Upper lobe of right lung (tissue), 1 donor: ENCODE data around the gene TRIM7. TPM values are rescaled to one million over a fixed set of nuclear protein-coding genes. Genes with fewer than 3 reads are reported as not detected.
A peak's percentile ranks its signal among the peaks of the same experiment; 100 is the strongest.

ENCODE experiments used
- ATAC-seq: fragments of 200-7000 bp; cut with Tn5 transposase; one replicate; pipeline ENCODE4 v1.9.1; 2020; ENCODE audit warnings: mild to moderate bottlenecking, moderate library complexity
- DNase-seq: peaks from one replicate; pipeline ENCODE4 v3.0.0-alpha.2; 2020
- H3K27ac ChIP-seq: fragments of 200-600 bp; one replicate; pipeline ENCODE4 v1.8.0; 2022
- H3K27me3 ChIP-seq: fragments of 200-600 bp; one replicate; pipeline ENCODE4 v1.8.0; 2022; ENCODE audit warnings: mild to moderate bottlenecking
- H3K36me3 ChIP-seq: fragments of 200-600 bp; one replicate; pipeline ENCODE4 v1.8.0; 2022
- H3K4me1 ChIP-seq: fragments of 200-600 bp; one replicate; pipeline ENCODE4 v1.8.0; 2022
- H3K4me3 ChIP-seq: fragments of 200-600 bp; one replicate; pipeline ENCODE4 v1.8.0; 2022; ENCODE audit warnings: mild to moderate bottlenecking
- H3K9me3 ChIP-seq: fragments of 200-600 bp; one replicate; pipeline ENCODE4 v1.8.0; 2022
- CTCF ChIP-seq: fragments of 200-600 bp; IDR thresholded peaks from one replicate; pipeline ENCODE4 v1.8.0; 2022; ENCODE audit warnings: antibody characterized with exemption
- intact Hi-C: fragments of 100-400 bp; cut with DNase I; formaldehyde crosslinking; loops from one replicate; pipeline ENCODE4 v1.11.0; 2022
- total RNA-seq: library from RNA; stranded (reverse); fragmentation: NEBNext Ultra II Directional; extraction: Animal tissue kit (Norgen Biotek cat#: 25700); gene quantifications from one replicate; pipeline ENCODE4 v1.2.1, GENCODE V29; 2021
- donor health status: DM: no; HTN: yes; CAD: no; lungs with severe emphysema.

The TRIM7 gene
- total RNA-seq, 1 donor from 2014 or later = 4.9 TPM

DNA sequence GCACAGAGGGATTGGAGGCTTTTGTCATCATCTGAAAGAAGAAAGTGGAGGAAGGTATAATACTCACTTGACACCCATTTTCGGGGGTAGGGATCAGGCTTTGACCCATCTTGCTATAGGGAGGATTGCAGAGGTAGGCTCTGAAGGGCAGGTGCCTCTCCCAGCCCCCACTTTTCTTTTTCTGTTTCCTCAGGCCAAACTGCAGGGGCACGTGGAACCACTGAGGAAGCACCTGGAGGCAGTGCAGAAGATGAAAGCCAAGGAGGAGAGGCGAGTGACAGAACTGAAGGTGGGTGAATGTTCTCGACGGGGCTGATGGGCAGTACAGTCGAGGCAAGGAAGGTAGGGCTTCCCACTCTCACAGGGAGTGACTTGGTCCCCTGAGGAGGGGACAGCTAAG, 25.6 kb upstream of the TRIM7 start:
- no peak overlapping the region for H3K27ac ChIP-seq
- intact Hi-C loops = no loop called here
- TF ChIP-seq CTCF = no peak
- H3K36me3 ChIP-seq = peaks cover 51% of the 10 kb centered on the region
- H3K27me3 ChIP-seq = no peaks in the 10 kb centered on the region
- ATAC-seq (no peak), DNase-seq (no peak)
- H3K4me3 ChIP-seq = no peak overlapping the region
- no peaks in the 10 kb centered on the region for H3K4me1 ChIP-seq
- no peaks in the 10 kb centered on the region for H3K9me3 ChIP-seq

DNA sequence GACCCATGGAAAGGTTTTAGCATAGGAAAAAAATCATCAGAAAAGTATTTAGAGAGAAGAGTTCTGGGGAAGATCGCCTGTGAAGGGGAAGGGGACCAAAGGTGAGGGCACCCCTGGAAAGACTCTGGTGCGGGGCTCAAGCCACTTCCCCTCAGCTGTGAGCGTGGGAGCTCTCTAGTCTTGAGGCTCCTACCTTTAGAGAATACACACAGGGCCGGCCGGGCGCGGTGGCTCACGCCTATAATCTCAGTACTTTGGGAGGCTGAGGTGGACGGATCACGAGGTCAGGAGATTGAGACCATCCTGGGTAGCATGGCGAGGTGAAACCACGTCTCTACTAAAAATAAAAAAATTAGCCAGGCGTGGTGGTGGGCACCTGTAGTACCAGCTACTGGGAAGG, 25.0 kb upstream of the TRIM7 start:
- no peak for ATAC-seq
- no peak for DNase-seq
- TF ChIP-seq CTCF = no peak
- Histone ChIP-seq H3K4me3 (no peak overlapping the region), H3K27me3 (no peaks in the 10 kb centered on the region), H3K9me3 (no peaks in the 10 kb centered on the region), H3K4me1 (no peaks in the 10 kb centered on the region), H3K36me3 (peaks cover 45% of the 10 kb centered on the region), H3K27ac (no peak overlapping the region)
- intact Hi-C loops = no loop called here

DNA sequence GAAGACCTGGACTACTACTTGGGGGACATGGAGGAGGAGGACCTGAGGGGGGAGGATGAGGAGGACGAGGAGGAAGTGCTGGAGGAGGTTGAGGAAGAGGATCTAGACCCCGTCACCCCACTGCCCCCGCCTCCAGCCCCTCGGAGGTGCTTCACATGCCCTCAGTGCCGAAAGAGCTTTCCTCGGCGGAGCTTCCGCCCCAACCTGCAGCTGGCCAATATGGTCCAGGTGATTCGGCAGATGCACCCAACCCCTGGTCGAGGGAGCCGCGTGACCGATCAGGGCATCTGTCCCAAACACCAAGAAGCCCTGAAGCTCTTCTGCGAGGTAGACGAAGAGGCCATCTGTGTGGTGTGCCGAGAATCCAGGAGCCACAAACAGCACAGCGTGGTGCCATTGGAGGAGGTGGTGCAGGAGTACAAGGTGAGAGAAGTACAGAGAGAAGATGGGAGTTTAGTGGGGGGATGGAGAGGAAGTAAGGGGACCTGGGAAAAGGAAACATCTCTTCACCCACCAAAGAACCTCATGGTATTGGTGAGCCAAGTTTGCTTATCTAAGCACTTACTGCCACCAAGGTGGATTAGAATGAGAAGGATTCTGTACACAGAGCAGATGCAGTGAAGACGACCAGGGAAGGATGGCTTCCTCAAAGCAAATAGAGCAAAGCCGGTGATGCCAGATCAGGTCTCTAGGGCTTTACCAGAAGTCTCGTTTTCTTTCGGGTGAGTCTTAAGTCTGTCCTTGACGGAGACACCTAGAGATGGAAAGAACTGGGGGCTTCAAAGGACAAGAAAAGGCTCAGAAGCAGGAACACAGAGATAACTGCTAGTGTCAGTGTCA, 19.6 kb upstream of the TRIM7 start:
- intact Hi-C loops = no loop called here
- Histone ChIP-seq H3K4me1 (peaks cover 8% of the 10 kb centered on the region), H3K27me3 (no peaks in the 10 kb centered on the region), H3K4me3 (peak overlapping the region; percentile 96), H3K27ac (peak overlapping the region; percentile 97), H3K36me3 (no peaks in the 10 kb centered on the region), H3K9me3 (no peaks in the 10 kb centered on the region)
- no peak for DNase-seq
- ATAC-seq = no peak
- no peak for TF ChIP-seq CTCF

- Histone ChIP-seq H3K4me3 (peak overlapping the region; percentile 96), H3K36me3 (no peaks in the 10 kb centered on the region), H3K9me3 (no peaks in the 10 kb centered on the region), H3K4me1 (peaks cover 8% of the 10 kb centered on the region), H3K27ac (peak overlapping the region; percentile 97), H3K27me3 (no peaks in the 10 kb centered on the region)
- no peak for TF ChIP-seq CTCF
- ATAC-seq = peak; percentile 7
- intact Hi-C loops = no loop called here
- DNase-seq = peak; percentile 83
Measured at GRCh38 chr5:181223729-181224389, 18.9 kb upstream of the TRIM7 start.

- H3K9me3 ChIP-seq = no peaks in the 10 kb centered on the region
- peak within 1 kb of the TSS; percentile 96 for H3K4me3 ChIP-seq
- no peaks in the 10 kb centered on the region for H3K27me3 ChIP-seq
- TF ChIP-seq CTCF = no peak
- ATAC-seq = peak; percentile 89
- H3K27ac ChIP-seq = peak within 1 kb of the TSS; percentile 97
- intact Hi-C loops = no loop called here
- DNase-seq = peak; percentile 100
- no peaks in the 10 kb centered on the region for H3K36me3 ChIP-seq
- peaks cover 12% of the 10 kb centered on the region for H3K4me1 ChIP-seq
Measured at GRCh38 chr5:181223058-181223728, 18.2 kb upstream of the TRIM7 start, which contains the start of gene TRIM41. TSS of gene TRIM41 (plus strand) at chr5:181223281. CDS start at chr5:181224000, 719 bp downstream.
